Stimulated activated CD8-positive, alpha-beta memory T cell treated with anti-CD3 and anti-CD28 coated beads, Interleukin-12 subunit alpha, Interleukin-12 subunit beta, amount 100 ng/mL, for 1 hour (primary cell): Measurements from ENCODE around the gene PTPRO.
"Not testable (repeated sequence)": the region's sequence is repeated elsewhere in the genome, so short reads cannot be mapped to it uniquely, and the experiment has no call there.

Source experiments
- DNase-seq: peaks from one replicate; pipeline ENCODE4 v3.0.0-alpha.2; 2020; ENCODE audit warnings: low read depth

PTPRO gene

GRCh38 chr12:15603474-15604085, 281.3 kb downstream of the PTPRO start:
- no peak for DNase-seq

GRCh38 chr12:15605881-15606590, 283.7 kb downstream of the PTPRO start:
- no peak for DNase-seq

- DNase-seq = no peak
Observed at GRCh38 chr12:15608406-15608805, 286.1 kb downstream of the PTPRO start.

- no peak for DNase-seq
Observed at GRCh38 chr12:15608941-15609340, 286.6 kb downstream of the PTPRO start.

GRCh38 chr12:15613981-15614380, 291.7 kb downstream of the PTPRO start:
- DNase-seq = no peak

GRCh38 chr12:15616495-15616894, 294.2 kb downstream of the PTPRO start:
- DNase-seq = not testable (repeated sequence)

- no peak for DNase-seq
Observed at GRCh38 chr12:15620741-15621539, 298.6 kb downstream of the PTPRO start.

- DNase-seq = no peak
Observed at GRCh38 chr12:15625075-15625474, 302.8 kb downstream of the PTPRO start.

- no peak for DNase-seq
Observed at GRCh38 chr12:15627995-15628945, 306.0 kb downstream of the PTPRO start.

GRCh38 chr12:15629108-15629507, 306.8 kb downstream of the PTPRO start:
- no peak for DNase-seq

- no peak for DNase-seq
Observed at GRCh38 chr12:15629761-15630160, 307.5 kb downstream of the PTPRO start.

GRCh38 chr12:15631007-15631715, 308.9 kb downstream of the PTPRO start:
- no peak for DNase-seq

GRCh38 chr12:15632708-15633107, 310.4 kb downstream of the PTPRO start:
- DNase-seq = no peak

- DNase-seq = no peak
Observed at GRCh38 chr12:15633201-15633600, 310.9 kb downstream of the PTPRO start.

GRCh38 chr12:15634010-15634683, 311.8 kb downstream of the PTPRO start:
- DNase-seq = no peak

- no peak for DNase-seq
Observed at GRCh38 chr12:15636060-15636890, 314.0 kb downstream of the PTPRO start.

GRCh38 chr12:15638231-15638630, 315.9 kb downstream of the PTPRO start:
- no peak for DNase-seq

GRCh38 chr12:15644700-15645099, 322.4 kb downstream of the PTPRO start:
- DNase-seq = no peak

GRCh38 chr12:15646581-15646980, 324.3 kb downstream of the PTPRO start:
- DNase-seq = no peak
